AG20443 (cell line): ENCODE results near the gene ZNF280D.
"Not testable (repeated sequence)": the region's sequence is repeated elsewhere in the genome, so short reads cannot be mapped to it uniquely, and the experiment has no call there.

ENCODE experiments used
- DNase-seq: peaks from one replicate; pipeline ENCODE4 v3.0.0; 2012; ENCODE audit warnings: low spot score, mixed read lengths

ZNF280D gene

DNA sequence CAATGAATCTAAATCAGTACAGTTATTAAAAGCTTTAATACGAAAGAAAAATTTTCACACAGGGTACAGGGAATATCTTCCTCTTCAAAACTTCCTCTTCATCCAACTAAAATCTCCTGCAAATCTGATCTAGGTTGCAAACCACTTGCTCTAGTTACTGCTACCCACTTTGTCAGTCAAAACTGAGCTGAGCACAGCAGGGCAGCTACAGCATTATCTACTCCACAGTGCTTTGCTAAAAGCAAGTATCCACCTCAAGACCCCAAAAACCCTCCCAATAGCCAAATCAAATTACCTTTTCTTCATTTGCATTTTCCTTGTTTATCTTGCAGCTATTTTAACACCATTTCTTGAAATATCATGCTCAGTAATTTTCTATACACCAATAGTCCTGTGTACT is 14.7 kb downstream of the ZNF280D start:
- no peak for DNase-seq

- DNase-seq = no peak
Observed at GRCh38 chr15:56716334-56716733, 17.0 kb downstream of the ZNF280D start.

- no peak for DNase-seq
Observed at GRCh38 chr15:56715220-56715619, 18.1 kb downstream of the ZNF280D start.

DNA sequence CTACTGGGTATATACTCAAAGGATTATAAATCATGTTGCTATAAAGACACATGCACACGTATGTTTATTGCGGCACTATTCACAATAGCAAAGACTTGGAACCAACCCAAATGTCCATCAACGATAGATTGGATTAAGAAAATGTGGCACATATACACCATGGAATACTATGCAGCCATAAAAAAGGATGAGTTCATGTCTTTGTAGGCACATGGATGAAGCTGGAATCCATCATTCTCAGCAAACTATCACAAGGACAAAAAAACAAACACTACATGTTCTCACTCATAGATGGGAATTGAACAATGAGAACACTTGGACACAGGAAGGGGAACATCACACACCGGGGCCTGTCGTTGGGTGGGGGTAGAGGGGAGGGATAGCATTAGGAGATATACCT is 23.8 kb downstream of the ZNF280D start:
- DNase-seq = not testable (repeated sequence)

DNA sequence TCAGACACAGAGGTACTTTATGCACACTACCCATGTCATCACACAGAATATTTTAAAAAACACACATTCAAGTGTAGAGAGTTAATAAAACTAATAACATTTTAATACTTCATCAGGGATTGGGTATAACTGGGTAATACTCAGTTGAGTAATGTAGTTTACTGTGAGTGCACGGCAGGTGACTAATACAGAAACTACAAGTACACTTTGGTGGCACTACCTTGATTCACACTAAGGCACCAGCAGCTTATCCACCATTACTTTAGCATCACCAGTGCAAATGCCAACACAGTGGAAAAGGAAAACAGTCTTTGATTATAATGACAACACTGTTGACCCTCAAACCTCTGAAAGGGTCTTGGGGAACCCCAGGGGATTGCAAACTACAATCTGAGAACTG is 33.6 kb downstream of the ZNF280D start:
- DNase-seq = no peak

GRCh38 chr15:56698270-56698669 is 35.0 kb downstream of the ZNF280D start:
- DNase-seq = no peak

GRCh38 chr15:56693761-56694160 is 39.5 kb downstream of the ZNF280D start:
- peak; percentile 18 for DNase-seq

GRCh38 chr15:56690733-56691132 is 42.6 kb downstream of the ZNF280D start:
- no peak for DNase-seq

- DNase-seq = no peak
Observed at GRCh38 chr15:56683908-56684307, 49.4 kb downstream of the ZNF280D start.

- DNase-seq = no peak
Observed at GRCh38 chr15:56681113-56681512, 52.2 kb downstream of the ZNF280D start.

- DNase-seq = no peak
Observed at GRCh38 chr15:56679225-56679624, 54.1 kb downstream of the ZNF280D start.

- DNase-seq = no peak
Observed at GRCh38 chr15:56678571-56678970, 54.7 kb downstream of the ZNF280D start.

GRCh38 chr15:56677271-56677670 is 56.0 kb downstream of the ZNF280D start:
- DNase-seq = no peak

DNA sequence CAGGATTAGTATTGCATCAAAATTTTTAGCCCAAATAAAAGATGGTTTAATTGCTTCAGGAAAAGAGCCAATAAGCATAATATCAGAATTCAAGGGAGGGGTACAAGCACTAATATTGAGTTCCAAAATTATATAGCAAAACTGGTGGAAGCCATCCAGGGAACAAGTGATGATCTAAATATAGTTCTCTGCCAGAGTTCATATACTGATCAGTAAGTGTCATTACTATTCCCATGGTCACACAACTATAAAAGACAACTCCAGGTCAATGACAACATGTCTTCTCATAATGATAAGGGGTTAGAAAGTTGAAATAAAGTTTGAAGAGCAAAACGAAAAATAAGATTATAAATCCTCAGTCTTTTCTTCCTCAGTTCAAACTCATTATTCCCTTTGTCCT is 57.4 kb downstream of the ZNF280D start:
- DNase-seq = no peak

DNA sequence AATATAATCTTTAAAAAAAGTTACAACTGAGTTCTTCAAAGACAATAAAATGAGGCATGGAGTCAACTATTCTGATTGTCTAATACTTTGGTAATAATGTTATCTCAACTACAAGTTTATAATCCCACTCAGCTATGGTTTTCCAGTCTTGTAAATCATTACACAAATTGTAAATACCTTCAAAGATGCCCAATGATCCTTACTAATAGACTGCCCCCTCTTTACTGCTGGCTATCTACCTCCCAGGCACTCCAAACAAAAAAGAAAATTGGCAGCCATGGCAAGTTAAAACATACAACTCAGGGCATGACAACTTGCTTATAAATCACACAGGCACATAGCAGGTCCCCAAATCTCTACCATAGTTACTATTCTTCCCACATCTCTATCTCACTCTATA is 58.5 kb downstream of the ZNF280D start:
- no peak for DNase-seq

GRCh38 chr15:56672721-56673120 is 60.6 kb downstream of the ZNF280D start:
- DNase-seq = no peak

DNA sequence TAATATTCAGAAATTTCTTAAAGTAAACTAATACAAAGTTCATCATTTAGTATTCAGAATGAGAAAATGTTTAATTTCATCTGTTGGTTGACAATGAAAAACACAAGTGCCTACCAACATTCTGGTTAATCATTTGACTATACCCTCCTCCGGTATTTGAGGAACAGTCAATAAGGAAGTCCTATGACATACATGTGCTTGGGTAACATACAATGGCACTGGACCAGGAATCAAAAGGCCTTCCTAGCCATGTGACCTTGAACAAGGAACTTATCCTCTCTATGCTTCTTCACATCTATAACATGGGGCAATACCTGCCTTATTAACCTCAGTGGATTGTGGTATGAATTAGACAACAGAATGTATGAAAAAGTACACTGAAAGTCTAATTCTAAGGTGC is 65.8 kb downstream of the ZNF280D start:
- DNase-seq = no peak

- no peak for DNase-seq
Observed at GRCh38 chr15:56660943-56661342, 72.4 kb downstream of the ZNF280D start.

- DNase-seq = no peak
Observed at GRCh38 chr15:56659197-56659596, 74.1 kb downstream of the ZNF280D start.

DNA sequence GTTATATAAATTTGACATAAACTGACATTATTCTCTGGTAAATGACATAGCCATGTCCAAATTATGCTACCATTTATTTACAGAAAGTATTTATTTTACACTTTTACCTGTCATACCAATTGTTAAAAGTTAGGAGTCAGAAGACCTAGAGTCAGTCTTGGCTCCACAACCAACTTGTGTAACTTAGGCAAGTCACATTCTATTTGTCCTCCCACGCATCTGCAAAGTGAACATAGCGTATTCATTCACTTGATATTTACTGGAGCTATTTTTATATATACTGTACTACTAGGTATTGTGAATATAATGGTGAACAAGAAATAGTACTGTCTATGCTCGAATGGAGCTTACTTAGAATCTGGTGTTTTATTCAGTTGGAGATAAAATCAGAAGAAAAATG is 78.7 kb downstream of the ZNF280D start:
- DNase-seq = no peak

DNA sequence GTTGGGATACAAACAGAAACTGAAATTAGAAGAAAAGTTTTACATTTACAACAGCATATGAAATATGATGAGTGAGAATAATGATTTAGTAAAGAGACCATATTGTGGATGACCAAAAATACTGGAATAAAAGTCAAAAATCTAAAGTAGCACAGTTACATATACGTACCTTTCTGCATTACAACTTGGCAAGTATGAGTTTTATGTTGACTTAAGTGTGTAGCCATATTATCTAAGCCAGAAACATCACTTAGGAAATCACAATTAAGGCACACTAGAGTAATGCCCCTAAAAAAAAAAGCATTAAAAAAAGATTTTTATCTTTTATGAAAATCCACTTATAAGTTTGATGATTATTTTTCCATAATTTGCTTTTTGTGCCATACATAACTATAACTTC is 79.1 kb downstream of the ZNF280D start:
- DNase-seq = no peak

DNA sequence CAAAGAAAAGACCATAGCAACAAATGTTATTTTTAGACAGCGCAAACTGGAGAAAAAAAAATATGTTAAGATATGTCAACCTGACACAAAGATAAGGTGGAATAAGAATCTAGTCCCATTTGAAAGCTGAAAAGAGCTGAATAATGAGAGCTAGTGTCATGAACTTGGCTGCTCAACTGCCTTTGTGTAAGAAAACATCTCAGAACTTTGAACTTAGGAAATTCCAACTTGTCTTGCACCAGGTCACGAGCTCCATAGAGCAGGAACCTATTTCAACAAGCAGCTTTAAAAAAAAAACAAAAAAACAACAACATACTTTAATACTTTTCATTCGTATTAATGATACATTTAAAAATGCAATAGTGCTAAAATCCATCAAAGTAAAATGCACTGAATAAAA is 79.5 kb downstream of the ZNF280D start:
- no peak for DNase-seq

GRCh38 chr15:56653107-56653506 is 80.2 kb downstream of the ZNF280D start:
- DNase-seq = no peak

GRCh38 chr15:56648311-56648710 is 85.0 kb downstream of the ZNF280D start:
- DNase-seq = no peak

GRCh38 chr15:56640549-56640948 is 92.8 kb downstream of the ZNF280D start:
- no peak for DNase-seq
